NCI-H1048 (cell line): ENCODE results near the gene ACOX3.

Experiments
- DNase-seq: peaks from one replicate; lab custom pipeline; 2025; lab: John Stamatoyannopoulos, UW

The ACOX3 gene

DNA sequence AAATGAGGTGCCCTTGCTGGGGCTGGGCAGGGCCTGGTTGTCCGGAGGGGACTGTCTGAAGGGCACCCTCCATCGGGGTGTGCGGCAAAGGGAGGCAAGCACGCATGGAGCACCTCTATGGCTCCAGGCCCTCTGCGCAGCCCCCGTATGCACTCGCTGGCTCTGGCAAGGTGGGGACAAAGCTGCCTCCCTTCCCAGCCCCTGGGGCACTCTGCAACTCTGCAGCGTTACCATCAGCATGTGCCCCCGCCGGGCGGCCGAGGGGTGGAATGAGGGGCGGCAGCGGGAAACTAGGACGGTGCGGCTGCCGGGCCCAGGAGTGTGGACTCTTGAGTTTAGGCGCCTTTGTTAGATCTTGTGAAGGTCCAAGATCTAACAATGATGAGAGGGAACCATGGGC lies 26.5 kb upstream of the ACOX3 start:
- no peak for DNase-seq

DNA sequence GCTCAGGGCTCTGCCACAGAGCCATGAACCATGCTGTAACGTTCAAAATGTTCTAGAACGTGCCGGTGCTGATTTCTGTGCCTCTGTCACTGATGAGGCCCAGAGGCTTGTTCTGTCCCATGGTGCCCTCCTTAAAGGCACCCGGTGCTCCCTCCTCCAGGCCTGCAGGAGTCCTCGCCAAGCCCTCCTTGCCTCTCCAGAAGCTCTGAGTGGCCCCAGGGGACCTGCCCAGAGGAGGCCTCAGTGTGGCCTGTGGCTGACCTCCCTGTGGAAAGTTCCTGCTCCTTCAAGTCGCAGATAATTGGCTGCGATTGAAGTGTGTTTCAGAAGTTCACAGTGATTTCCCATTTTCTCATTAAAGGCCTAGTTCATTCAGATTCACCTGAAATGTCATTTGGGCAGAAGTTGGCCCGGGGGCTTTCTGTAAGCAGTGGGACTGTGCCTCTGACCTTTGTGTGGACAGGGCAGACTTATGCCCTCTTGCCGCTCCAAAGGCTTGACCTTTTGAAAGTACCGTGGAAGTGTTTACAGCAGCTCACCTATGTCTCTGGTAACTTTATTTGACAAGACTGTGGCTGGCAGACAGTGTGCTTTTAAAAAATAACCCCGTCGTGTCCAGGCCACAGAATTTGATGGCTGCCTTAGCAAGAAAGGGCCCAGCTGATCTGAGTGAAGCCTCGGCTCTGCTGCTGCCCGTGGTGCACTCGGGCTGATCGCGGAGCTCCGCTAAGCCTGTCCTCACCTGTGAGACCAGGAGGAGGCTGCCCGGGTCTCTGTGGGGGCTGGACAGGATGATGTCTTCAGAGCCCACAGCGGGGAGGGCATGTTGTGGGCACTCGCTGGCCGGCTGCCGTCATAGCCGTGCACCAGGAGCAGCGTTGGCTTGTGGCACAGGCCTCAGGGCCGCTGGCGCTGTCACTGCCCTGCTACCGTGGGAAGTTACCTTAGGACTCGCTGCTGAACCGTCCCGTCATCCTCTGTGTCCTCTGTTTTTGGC lies 25.4 kb upstream of the ACOX3 start:
- DNase-seq = no peak

DNA sequence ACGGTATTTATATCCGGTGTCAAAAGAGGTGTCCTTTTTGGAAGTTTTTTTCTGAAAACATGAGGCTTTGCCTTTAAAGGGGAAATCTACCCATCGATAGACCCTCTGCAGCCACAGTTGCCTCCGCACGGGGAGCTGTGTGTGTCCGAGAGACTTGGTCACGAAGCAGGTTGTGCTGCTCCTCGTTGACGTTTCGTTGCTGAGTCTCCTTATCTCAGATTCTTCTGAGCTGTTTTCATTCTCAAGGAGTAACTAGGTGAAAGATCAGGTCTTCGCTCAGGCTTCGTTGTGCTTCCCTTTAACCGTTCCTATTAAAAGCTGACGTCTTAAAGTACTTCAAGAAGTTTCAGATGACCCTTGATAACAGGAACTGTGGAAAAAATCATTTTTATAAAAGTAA lies 23.9 kb upstream of the ACOX3 start:
- no peak for DNase-seq

DNA sequence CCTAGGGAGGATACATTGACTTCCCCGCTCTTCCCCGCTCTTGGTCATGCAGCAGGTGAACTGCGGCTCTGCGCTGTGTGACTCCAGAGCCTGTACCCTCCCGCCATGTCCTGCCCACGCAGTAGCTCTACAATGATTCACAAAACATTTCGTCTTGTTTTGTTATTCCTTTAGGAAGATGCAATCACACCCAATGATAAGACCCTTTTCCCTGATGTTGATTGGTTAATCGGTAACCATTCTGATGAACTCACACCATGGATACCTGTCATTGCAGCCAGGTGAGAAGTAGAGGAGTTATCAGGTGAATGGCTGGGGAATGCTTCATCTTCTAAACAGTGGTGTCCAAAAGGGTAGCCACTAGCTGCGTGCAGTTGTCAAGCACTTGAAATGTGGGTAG lies 23.3 kb upstream of the ACOX3 start:
- DNase-seq = no peak

DNA sequence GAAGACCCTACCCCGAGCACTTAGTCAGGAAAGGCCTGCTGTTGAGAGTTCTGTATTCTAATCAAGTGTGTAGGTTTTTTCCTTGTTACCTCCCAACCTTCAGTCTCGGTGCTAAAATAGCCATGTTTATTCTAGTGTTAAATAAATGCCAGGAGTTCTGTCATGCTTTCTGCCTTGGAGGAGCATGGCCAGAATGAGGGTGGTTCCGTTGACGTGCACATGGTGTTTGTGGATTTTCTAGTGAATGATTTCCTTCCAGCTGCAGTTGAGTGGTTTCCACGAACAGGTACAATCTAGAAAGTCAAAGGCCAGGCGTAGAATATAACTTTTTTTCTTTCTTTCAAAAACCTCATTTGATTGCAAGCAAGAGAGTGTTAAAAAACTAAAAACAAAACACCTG lies 21.1 kb upstream of the ACOX3 start:
- no peak for DNase-seq

DNA sequence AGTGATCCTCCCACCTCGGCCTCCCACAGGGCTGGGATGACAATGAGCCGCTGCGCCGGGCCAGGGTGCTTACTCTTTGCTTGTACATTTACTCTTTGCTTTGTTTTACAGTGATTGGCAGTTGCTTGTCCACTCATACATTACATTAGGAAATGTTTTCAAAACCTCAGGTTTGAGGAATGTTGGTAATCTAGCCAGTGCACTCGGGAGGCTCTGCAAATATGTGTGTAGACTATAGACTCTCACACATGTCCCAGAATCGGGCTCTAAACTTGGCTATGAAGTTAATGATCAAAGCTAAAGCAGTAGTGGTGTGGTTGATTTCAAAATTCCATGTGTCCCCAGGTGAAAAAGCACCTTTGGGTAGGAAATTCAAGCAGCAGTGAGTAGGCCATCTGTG lies 20.6 kb upstream of the ACOX3 start:
- no peak for DNase-seq

DNA sequence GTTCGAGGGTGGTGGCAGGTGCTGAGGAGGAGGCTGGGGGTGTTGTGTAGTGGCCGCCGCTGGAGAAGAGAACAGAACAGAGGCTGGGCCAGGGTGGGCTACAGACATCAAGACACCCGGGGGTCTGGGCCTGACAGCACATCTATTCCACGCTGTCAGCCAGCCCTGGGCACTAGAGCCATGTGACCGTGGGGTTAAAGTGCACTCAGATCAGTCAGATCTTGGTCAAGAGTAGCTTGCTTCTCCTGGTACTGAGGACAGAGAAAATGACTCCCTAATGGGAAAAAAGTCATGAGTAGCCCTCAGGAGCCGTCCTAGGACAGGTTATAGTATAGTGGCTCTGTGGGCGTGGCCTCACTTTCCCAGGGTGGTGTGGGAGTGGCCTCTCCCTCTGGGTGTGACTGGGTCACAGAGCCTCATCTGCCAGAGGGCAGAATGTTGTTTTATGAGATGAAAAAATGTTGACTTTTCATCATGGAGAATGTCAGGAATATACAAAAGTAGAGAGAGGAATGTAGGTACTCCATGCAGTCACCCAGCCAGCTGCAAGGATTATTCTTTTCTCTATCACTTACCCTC lies 19.4 kb upstream of the ACOX3 start:
- DNase-seq = no peak

DNA sequence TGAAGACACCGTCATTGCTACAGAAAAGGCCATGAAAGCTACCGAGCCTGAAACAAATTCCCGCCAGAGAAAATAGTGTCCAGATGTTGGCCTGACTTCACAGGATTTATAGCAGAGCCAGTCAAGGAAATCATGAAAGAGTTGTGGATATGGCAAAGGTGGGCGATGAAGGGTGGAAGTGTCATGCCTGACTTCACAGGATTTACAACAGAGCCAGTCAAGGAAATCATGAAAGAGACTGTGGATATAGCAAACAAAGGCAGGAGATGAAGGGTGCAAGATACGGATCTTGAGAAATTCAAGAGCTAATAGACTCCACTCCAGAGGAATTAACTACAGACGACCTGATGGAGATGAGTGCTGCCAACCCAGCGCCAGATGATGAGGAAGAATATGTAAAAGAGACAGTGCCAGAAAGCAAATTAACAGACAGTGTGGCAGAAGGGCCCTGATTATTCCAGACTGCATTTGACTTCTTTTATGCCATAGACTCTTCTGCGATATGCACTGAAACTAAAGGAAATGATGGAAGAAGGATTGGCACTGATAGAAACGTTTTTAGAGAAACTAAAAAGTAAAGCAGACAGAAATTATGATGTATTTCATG lies 17.2 kb upstream of the ACOX3 start:
- DNase-seq = no peak

DNA sequence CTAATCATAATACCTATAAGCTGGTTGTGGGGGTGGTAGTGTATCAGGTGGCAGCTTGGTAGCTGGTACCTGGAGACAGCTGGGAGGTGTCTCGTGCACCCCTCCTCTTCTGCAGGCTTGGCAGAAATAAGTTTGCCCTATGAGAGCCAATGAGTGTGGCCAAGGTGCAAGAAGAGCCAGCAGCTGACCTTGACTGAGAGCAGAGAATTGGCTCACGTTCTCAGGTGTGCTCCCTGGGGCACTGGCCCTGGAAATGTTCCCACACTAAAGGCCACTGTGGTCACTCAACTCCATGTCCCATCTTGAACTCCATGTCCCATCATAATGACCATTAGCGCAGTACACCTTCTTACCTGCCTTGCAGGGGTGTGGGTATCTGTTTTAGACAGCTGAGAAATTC lies 13.4 kb upstream of the ACOX3 start:
- DNase-seq = no peak

DNA sequence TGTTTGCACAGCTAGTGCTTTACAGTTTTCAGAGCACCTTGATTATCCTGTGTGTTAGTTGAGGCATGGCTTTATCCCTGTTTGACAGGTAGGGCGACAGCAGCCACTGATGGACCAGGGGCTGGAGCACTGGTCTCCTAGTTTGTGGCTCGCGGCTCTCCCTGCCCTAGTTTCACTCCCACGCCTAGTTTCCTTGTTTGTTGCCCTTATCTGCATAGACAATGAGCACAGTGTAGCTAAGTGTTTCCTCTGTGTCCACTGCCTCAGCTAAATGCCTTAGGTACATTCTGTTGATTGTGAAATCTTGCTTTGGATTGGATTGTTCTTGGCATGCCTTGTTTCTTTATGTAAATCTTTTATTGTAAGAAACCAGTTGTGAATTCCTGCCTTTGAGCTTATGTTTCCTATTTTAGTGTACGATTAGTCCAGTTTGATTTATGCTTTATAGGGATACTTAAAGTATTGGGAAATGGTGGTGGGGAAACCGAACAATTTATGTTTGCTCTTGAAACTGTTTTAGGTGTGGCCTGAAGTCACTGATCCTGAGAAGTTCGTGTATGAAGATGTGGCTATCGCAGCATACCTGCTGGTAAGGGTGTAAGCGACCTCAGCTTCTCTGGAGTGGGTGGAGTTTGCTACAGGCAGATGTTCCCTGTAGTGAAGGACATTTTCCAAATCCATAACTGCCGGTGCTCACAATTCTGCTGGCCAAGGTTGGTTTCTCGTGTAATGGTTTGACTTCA lies 11.1 kb upstream of the ACOX3 start:
- no peak for DNase-seq

DNA sequence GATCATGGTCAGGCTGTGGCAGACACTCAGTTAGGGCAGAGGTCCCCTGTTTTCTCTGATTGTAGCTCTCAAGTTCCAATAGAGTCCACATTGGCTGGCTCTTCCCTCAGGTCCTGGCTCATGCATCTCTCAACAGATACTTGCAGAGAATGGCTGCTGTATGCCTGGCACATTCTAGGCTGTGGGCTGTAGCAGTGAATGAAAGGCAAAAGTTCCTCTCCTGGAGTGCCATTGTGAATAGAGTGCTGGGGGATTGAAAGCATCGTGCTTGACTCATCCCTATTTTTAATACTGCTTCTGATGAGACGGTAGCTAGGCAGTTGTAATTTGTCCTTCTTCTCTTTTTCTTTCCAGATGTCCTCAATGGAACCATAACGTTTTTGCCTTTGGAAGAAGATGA lies 5.6 kb upstream of the ACOX3 start:
- no peak for DNase-seq

DNA sequence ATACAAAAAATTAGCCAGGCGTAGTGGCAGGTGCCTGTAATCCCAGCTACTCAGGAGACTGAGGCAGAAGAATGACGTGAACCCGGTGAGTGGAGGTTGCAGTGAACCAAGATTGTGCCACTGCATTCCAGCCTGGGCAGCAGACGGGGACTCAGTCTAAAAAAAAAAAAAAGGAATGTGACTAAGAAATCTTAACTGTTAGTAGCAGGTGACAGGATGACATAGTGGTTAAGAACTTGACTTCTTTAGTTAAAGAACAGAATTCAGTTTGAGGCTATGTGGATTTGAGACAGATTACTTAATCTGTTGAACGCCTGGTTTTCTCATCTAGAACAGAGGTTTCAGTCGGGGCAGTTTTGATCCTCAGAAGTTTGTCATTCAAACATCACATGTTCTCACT lies 3.3 kb upstream of the ACOX3 start:
- DNase-seq = no peak

DNA sequence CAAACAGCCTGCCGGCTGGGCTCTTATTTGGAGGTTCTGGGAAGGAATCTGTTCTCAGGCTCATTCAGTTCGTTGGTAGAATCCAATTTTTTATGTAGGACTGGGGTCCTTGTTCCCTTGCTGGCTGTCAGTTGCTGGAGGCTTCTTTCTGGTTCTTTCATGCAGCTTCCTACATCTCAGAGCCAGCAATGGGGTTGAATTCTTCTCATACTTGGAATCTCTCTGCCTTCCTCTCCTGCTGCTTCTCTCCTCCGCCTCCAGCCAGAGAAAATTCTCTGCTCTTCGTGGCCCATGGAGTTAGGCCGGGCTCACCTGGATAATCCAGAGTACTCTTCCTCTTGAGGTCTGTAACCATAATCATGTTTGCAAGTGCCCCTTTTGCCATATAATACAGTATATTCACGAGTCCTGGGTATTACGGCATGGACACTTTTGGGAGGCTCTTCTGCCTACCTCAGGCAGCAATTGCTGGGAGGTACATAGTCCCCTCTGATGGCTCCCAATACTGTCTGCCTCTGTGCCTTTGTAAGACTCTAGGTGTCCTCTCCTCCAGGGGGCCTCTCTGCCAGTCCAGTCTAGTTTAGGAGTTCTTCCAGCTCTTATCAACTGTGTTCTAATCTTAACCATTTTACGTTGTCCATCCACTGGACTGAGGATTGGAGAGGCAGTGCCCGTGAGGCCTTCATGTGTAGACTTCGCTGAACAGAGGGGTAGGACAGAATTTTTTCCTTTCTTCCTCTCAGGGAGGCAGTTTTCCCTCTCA lies 2.3 kb upstream of the ACOX3 start:
- no peak for DNase-seq

DNA sequence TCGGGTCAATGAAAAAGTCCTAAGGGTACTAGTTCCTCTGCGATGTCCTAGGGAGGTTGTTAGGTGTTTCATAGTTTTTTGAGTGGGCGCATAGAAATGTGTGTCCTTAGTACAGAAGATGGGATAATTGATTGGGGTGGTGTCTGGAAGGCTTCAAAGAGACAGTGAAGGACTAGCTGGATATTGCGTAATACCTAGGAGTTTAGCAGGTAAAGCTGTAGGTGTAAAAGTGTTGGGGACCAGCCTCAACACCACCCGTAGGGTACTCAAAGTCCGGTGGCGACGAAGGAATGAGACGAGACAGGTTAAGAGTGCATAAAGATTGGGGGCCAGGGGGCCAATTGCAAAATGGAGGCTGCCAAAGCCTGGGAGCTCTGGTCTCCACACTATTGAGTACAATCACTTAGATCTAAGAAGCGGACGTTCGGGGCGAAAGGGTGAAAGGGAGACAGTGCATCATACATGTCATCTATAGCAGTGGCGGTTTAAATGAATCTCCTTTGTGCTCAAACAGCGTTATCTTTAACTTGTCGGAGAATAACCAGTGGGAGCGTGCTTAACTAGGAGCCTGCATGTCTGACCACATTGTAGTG lies 1.1 kb upstream of the ACOX3 start:
- no peak for DNase-seq

DNA sequence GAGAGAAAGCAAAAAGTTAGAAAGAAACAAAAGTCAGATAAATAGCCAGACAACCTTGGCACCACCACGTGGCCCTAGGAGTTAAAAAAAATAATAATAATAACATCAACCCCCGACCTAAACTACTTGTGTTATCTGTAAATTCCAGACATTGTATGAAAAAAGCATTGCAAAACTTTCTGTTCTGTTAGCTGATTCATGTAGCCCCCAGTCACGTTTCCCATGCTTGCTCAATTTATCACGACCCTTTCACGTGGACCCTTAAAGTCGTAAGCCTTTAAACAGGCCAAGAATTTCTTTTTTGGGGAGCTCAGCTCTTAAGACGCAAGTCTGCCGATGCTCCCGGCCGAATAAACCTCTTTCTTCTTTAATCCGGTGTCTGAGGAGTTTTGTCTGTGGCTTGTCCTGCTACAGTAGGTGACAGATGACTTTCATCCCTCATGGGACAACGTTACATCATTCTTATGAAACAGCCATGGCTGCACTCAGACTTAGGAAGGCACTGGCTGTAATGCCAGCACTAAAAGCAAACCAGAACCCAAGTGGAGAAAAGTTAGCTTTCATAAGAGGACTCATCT lies 520 bp downstream of the ACOX3 start:
- DNase-seq = no peak

DNA sequence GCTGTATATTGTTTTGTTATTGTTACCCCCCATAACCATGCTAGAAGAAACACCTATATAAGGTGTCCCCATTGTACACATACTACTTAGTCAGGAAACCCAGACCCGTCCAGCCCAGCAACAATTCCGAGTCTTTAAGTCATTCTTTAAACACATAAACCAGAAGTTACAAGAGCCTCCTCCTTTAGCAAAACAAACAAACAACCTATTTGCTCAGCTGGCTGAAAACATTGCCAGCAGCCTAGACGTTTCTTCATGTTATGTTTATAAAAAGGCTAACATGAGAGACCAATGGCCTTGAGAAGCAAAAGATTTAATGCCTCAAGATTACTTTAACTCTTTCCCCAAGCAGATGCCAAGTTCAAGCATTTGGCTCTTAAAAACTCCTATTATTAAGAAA lies 1.4 kb downstream of the ACOX3 start:
- DNase-seq = no peak

DNA sequence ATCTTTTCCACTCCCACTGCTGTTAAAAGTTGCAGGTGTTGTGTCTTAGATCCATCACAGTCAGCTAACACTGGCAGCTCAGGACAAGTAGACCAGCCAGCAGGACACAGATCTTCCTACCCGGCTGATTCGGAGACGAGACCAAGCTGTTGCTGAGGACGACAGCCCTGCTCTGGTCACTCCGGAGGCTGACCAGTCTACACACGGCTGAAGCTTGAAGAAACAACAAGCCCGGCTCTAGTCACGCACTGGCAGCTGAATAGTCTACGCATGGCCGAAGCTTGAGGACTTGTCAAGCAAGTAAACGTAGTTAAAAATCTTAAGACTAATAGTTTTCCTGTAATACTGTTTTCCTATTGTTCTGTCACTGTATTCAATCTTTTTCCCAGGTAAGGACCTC lies 1.8 kb downstream of the ACOX3 start:
- no peak for DNase-seq

DNA sequence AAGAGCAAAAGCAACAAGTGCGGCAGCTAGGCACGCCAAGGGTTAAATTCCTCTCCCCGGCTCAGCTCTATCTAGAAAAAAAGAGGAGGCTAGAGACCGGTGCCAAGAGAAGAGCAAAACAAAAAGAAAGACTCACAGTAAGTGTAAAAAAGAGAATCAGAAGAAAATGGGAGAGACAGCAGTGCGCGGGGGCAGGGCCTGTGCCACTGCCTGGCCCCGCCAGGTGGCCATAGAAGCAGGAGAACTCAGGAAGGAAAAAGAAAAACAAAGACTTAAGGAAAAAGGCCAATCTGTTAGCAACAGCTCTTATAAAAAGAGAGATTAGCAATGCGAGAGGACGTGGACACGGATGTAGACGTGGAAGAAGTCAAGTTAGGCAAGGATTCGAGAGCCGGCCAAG lies 3.2 kb downstream of the ACOX3 start:
- no peak for DNase-seq

DNA sequence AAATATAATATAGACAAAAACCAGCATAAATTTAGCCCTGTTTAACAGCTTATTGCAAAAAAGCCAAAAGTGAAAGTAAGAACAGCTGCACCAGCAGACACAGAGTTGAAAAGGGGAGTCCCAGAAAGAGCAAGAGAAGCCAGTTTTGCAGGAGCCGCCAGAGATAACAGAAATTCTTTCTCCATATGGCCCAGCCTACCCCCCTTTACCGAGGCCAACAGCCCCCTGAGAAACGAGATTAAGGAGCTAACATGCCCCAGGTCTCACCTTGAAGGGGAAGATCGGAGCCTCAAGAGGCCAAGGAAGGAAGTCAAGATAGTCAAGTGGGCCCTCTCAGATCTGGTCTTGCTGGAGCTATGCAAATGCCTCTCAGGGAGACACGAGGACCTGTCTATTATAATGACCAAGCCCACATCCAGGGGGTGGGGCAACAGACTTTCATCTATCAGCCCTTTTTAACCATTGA lies 4.8 kb downstream of the ACOX3 start:
- no peak for DNase-seq

DNA sequence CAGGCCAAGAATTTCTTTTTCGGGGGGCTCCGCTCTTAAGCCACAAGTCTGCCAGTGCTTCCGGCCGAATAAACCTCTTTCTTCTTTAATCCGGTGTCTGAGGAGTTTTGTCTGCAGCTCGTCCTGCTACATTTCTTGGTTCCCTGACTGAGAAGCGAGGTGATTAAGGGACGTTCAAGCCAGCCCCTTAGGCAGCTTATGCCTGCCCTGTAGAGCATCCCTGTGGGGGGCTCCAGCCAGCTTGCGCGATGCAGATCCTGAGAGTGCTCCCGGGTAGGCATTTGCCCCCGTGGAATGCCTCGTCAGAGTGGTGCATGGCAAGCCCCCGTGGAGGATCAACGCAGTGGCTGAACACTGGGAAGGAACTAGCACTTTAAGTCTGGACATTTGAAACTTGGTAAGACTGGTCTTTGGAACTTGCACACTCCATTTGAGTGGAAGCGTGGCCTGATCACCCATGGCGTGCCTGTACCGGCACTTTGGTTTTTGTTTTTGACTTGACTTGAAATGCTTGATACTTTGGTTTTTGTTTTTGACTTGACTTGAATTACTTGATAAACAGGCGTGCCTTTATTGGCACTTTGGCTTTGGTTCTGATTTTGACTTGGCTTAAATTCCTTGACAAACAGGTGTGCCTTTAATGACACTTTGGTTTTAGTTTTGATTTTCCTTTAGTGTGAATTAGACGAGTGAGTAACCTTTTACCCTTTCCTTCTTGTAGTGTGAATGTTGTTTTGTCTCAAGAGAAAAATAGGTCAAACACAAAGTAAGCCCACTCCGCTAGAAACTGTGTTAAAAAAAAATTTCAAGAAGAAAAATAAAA lies 6.1 kb downstream of the ACOX3 start:
- DNase-seq = no peak
